ENCODE measurements around the gene TRAPPC2L.

The TRAPPC2L gene

DNA sequence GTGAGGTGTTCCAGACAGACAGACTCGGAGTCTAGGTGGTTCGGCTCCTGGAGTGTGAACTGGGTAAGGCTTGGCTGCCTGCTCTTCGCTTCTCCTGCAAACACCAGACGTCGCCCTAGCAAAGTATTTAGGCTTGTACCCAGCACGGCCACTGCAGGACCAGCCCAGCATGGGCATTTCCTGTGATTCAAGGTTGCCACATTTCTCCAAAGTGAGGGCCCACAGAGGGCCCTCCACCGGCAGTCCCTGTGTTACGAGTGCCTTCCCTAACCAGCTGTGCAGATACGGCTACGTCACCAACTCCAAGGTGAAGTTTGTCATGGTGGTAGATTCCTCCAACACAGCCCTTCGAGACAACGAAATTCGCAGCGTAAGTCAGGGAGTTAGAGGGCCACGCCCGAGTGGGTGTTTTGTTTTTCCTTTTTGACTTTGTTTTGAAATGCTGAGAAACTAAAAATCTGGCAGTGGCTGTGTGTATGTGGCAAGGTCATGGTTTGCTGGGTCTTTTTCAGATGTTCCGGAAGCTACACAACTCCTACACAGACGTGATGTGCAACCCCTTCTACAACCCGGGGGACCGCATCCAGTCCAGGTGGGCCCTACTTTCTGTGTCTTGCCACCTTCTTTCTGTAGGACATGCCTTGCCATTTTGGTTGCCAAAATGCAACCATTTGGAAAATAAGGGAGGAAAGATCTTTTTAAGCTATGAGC, 2.6 kb downstream of the TRAPPC2L start:
- DNase-seq (ENCODE audit: low read depth) = no peak

- DNase-seq (ENCODE audit: low read depth) = no peak
Measured at GRCh38 chr16:88861359-88861758, 4.4 kb downstream of the TRAPPC2L start.

GRCh38 chr16:88862968-88863367, 6.0 kb downstream of the TRAPPC2L start:
- no peak for DNase-seq (ENCODE audit: low read depth)

DNA sequence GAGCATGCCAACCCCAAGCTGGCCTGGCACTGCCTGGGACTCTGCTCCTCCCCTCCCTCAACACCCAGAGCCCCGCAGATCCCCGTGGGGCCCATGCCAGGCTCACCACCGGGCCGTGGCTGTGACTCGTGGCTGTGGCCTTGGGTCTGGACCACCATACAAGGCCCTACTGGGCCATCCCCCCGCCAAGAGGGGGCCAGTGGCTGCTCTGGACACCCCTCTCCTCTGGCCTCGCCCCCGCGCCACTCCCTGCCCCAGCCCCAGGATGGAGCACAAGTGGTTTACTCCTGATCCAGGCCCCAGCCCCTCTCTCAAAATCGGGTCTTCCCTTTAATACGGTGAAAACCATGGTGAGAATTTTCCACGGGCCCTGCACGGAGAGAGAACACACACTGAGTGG, 6.5 kb downstream of the TRAPPC2L start:
- DNase-seq (ENCODE audit: low read depth) = no peak

DNA sequence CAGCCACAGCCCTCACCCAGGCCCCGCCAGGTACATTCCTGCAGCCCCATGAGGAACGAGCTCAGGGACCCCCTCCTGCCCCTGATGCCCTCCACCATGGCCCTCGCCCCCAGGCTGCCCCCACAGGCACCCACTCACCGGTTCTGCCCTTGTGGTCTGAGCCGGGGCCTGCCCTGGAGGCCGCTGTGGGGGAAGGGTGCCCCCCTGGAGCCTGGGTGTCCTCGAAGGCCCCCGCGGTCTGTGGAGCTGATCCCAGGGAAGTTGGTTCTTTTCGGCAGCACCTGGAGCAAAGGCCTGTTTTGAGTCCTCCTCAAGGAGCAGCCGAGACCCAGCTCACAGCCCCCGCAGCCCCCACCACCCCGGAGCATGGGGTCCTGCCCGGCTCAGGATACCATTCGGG, 7.2 kb downstream of the TRAPPC2L start:
- DNase-seq (ENCODE audit: low read depth) = no peak

GRCh38 chr16:88864521-88864920, 7.6 kb downstream of the TRAPPC2L start:
- no peak for DNase-seq (ENCODE audit: low read depth)

GRCh38 chr16:88865310-88865709, 8.4 kb downstream of the TRAPPC2L start:
- no peak for DNase-seq (ENCODE audit: low read depth)

- DNase-seq (ENCODE audit: low read depth) = no peak
Measured at GRCh38 chr16:88865742-88866141, 8.8 kb downstream of the TRAPPC2L start.

DNA sequence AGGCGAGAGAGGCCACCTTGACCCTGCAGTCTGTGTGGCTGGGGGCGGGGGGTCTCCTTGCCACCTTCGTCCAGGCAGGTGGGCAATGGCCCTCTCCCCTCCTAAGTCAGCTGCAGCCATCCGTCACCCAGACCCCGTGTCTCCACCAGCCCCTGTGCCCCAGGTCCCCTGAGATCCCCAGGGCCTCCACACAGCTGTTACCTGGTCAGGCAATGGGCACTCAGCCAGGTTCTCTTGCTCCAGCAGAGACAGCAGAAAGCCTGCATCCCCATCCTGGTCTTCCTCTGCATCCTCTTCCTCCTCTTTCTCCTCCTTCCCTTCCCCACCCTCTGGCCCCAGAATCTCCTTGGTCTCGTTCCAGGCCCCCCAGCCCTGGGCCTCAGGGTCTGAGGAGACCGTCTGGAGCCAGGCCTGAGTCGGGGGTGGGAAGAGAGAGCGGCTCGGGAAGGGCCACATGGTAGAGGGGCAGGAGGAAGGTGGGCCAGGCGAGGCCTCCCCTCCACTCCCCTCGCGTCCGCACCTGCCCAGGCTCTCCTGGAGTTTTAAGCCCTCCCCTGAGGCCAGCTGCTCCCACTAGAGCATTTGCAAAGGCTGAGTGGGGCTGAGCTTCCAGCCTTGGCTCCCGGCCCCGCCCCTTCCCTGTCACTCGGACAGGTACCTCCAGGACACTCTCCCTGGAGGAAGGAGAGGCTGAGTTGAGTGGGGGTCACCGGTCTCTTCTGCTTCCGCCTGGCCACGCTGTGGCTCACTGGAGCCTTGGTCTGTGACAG, 9.4 kb downstream of the TRAPPC2L start, which contains the start of gene PABPN1L:
Gene PABPN1L (minus strand): TSS at position 510 of the 770 bp plus-strand sequence. CDS start 54 bp downstream, at position 456.
- no peak for DNase-seq (ENCODE audit: low read depth)

DNA sequence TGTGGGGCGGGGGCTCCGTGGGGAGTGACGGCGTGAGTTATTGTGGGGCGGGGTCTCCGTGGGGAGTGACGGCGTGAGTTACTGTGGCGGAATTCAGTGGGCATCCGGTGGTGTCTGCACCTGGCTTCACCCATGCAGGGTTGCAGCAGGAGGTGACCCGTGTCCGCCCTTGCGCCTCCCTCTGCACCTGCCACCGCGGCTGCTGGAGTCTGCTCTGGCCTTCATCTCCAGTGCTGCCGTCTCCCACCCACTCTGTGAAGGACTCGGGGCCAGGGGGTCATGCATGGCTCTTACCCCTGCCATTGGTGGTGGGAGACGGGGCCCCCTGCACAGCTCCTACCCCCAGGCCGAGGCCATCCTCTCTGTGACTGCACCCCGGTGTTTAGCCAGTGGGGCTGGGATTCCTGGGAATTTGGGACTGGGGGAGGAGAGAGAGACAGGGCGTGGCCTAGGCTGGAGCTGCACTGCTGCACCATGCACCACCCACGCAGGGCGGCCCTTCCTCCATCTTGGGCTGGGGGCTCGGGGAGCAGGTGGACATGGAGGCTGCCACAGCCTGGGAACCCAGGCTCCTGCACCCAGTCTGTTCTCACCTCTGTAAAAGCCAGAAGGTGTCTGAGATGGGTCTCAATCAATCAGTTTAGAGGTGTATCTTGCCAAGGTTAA, 10.8 kb downstream of the TRAPPC2L start:
- DNase-seq (ENCODE audit: low read depth) = no peak

DNA sequence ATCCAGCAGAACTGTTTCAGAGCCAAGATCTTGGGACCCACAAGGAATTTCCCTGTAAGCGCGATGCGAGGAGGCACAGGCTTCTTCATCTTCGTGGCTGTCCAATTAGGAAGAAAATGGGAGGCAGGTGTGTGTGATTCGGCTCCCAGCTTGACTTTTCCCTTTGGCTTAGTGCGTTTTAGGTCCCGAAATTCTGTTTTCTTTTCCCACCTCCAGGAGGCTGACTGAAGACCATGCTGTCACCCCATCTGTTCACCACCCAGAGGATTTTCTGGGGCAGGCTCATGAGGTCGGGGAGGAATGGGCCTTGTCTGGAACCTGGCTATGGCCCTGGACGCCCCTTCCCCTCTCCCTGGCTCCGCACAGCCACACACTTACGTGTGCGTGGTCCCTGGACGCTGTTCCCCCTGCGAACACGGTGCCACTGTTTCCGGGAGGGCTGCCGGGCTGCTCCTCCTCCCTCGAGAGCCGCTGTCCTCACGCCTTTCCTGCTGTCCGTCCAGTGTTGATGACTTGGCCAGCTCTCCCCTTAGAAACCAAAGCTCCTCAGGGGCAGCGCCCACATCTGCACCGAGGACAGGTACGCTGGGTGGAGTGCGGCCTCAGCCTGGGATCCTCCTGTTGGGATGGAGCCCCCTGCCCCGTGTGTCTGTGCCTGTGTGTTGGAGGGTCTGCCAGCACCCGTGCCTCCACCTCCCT, 12.2 kb downstream of the TRAPPC2L start:
- DNase-seq (ENCODE audit: low read depth) = no peak

- no peak for DNase-seq (ENCODE audit: low read depth)
Measured at GRCh38 chr16:88869673-88869980, 12.7 kb downstream of the TRAPPC2L start.

GRCh38 chr16:88870608-88871348, 13.9 kb downstream of the TRAPPC2L start:
- DNase-seq (ENCODE audit: low read depth) = no peak

DNA sequence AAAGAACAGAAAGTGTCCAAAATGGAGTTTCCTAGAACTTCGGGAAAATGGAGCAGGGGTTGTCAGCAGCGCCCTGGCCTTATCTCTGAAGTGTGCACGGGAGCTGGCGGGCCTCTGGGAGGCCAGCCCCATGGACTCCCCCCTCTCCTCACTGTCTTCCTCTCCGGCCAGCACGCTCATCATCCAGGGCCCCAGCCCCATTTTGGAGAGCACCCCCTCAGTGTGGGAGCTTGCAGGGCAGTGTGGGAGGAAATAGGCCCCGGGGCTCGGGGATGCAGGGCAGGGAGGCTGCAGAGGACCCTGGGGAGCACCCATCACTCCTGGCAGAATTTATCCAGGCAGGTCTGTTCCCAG, 14.4 kb downstream of the TRAPPC2L start:
- DNase-seq (ENCODE audit: low read depth) = no peak

- no peak for DNase-seq (ENCODE audit: low read depth)
Measured at GRCh38 chr16:88871730-88872416, 14.9 kb downstream of the TRAPPC2L start.

GRCh38 chr16:88872650-88873331, 15.9 kb downstream of the TRAPPC2L start:
- no peak for DNase-seq (ENCODE audit: low read depth)

DNA sequence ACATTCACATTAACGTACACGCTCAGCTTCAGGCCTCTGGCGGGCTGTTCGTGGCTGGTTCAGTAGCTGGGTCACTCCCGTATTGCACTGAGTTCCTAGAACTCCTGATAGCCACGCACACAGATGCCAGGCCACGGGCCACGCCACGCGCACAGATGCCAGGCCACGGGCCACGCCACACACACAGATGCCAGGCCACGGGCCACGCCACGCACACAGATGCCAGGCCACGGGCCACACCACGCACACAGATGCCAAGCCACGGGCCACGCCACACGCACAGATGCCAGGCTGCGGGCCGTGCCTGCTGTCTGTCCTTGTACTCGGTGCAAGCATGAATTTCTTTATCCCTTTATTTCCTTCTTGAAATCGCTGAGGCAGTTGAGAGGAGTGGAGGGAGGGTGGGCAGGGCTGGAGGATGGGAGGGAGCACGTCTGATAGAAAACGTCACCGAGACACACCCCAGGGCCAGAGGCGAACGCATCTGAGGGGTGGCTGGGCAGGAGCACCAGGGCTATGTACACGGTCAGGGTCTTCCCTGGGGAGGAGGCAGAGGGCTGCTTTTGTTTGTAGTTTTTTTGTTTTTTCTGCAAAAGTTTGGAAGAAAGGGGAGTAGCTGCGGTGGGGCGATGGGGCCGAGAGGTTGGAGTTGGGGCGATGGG, 18.1 kb downstream of the TRAPPC2L start:
- no peak for DNase-seq (ENCODE audit: low read depth)

- no peak for DNase-seq (ENCODE audit: low read depth)
Measured at GRCh38 chr16:88875703-88876234, 18.8 kb downstream of the TRAPPC2L start.

GRCh38 chr16:88876942-88877526, 20.1 kb downstream of the TRAPPC2L start:
- no peak for DNase-seq (ENCODE audit: low read depth)

Measured in activated gamma-delta T cell treated with anti-CD3 and anti-CD28 coated beads, Interleukin-2, amount 50 U/mL, for 16 hours (primary cell).